Omental fat pad (tissue), 4 donors: Measurements from ENCODE around the gene FAM118A. TPM values are rescaled to one million over a fixed set of nuclear protein-coding genes. Genes with fewer than 3 reads are reported as not detected.
A peak's percentile ranks its signal among the peaks of the same experiment; 100 is the strongest.

Experiments
- ATAC-seq: fragments of 150-250 bp; one replicate; pipeline ENCODE4 v1.9.1; 2016; ENCODE audit warnings: mild to moderate bottlenecking, moderate library complexity; ENCODE audit not compliant: low FRiP score
- DNase-seq: peaks from one replicate; pipeline ENCODE4 v3.0.0-alpha.2; 2019; ENCODE audit warnings: low spot score
- total RNA-seq, 4 donors: library from RNA; depleted of rRNA; stranded (reverse); fragments of >200 nt; gene quantifications; one replicate each; pipeline ENCODE4 v1.1.0, GENCODE V29; 2016
- TF ChIP-seq, protein P1 (sequence below), 3 donors: fragments of 450-650 bp; IDR thresholded peaks; one replicate each; pipeline ENCODE4 v1.5.1; 2016 to 2017; ENCODE audit warnings: antibody characterized with exemption in 3 of 3, mild to moderate bottlenecking in 3 of 3, moderate library complexity in 2 of 3

The FAM118A gene
- total RNA-seq, 4 donors from 2014 or later = 16.9 to 59.0 (median 33.7) TPM

DNA sequence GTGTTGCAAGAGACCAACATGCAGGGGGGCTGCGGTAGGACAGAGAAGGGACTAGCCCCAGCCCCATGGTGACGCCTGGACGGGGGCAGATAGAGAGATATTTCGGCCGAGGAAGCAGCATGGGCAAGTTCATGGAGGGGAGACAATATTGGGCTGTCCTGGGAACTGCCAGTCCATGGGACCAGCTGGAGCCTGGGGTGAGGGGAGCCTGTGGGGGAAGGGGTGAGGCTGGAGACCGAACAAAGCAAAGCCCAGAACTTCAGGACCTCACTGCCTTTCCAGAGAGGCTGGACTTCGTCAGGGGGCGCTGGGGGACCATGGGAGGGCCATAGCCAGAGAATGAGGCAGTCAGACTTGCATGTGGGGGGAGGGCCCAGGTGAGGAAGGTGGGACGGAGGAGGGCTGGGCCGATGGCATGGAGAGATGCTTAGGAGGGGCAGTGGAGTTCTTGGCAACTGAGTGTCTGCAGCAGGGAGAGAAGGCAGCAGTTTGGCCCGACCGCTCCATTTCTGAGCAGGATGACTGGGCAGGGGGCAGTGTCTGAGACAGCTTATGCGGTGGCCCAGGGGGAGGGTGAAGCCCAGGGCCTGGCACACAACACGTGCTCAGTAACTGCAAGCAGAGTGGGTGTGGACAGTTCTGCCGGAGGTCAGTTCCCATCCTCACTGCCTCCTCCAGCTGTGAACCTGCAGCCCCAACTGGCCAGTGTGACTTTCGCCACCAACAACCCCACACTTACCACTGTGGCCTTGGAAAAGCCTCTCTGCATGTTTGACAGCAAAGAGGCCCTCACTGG, 24.3 kb upstream of the FAM118A start:
- TF ChIP-seq, protein P1, sequence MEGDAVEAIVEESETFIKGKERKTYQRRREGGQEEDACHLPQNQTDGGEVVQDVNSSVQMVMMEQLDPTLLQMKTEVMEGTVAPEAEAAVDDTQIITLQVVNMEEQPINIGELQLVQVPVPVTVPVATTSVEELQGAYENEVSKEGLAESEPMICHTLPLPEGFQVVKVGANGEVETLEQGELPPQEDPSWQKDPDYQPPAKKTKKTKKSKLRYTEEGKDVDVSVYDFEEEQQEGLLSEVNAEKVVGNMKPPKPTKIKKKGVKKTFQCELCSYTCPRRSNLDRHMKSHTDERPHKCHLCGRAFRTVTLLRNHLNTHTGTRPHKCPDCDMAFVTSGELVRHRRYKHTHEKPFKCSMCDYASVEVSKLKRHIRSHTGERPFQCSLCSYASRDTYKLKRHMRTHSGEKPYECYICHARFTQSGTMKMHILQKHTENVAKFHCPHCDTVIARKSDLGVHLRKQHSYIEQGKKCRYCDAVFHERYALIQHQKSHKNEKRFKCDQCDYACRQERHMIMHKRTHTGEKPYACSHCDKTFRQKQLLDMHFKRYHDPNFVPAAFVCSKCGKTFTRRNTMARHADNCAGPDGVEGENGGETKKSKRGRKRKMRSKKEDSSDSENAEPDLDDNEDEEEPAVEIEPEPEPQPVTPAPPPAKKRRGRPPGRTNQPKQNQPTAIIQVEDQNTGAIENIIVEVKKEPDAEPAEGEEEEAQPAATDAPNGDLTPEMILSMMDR (IDR thresholded peaks at IDR 0.05) = no peak
- no peak for DNase-seq
- ATAC-seq = peak; percentile 25

GRCh38 chr22:45286854-45287551, 22.7 kb upstream of the FAM118A start:
- TF ChIP-seq, protein P1 (IDR thresholded peaks at IDR 0.05) = no peak
- DNase-seq = no peak
- no peak for ATAC-seq

GRCh38 chr22:45290410-45290936, 19.3 kb upstream of the FAM118A start:
- no peak for DNase-seq
- TF ChIP-seq, protein P1 (IDR thresholded peaks at IDR 0.05) = no peak
- ATAC-seq = no peak

DNA sequence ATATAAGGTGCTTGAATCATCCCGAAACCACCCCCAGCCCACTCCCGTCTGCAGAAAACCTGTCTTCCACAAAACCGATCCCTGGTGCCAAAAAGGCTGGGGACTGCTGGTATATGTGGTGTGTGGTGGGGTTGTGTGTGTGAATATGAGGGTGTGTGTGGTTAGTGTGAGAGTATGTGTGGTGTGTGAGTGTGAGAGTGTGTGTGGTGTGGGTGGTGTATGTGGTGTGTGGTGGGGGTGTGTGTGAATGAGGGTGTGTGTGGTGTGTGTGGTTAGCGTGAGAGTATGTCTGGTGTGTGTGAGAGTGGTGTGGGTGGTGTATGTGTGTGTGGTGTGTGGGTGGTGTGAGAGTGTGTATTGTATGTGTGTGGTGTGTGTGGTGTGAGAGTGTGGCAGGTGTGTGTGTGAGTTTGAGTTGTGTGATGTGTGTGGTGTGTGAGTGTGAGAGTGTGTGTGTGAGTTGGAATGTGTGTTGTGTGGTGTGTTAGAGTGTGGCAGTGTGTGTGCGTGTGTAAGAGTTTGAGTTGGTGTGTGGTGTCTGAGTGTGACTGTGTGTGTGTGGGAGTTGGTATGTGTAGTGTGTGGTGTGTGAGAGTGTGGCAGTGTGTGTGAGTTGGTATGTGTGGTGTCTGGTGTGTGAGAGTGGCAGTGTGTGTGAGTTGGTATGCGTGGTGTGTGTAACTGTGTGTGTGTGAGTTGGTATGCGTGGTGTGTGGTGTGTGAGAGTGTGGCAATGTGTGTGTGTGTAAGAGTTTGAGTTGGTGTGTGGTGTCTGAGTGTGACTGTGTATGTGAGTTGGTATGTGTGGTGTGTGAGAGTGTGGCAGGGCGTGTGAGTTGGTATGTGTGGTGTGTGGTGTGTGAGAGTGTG, 18.4 kb upstream of the FAM118A start:
- no peak for ATAC-seq
- no peak for DNase-seq
- TF ChIP-seq, protein P1 (IDR thresholded peaks at IDR 0.05) = no peak

GRCh38 chr22:45291931-45292290, 17.8 kb upstream of the FAM118A start:
- no peak for DNase-seq
- TF ChIP-seq, protein P1 (IDR thresholded peaks at IDR 0.05) = no peak

GRCh38 chr22:45292731-45293442, 16.8 kb upstream of the FAM118A start:
- TF ChIP-seq, protein P1 (IDR thresholded peaks at IDR 0.05) = no peak
- DNase-seq (no peak), ATAC-seq (no peak)

More at GRCh38 chr22:45291931-45292290, 17.8 kb upstream of the FAM118A start:
- no peak for ATAC-seq
